Panc1 (cell line): Measurements from ENCODE around the gene ABI1. TPM values are rescaled to one million over a fixed set of nuclear protein-coding genes. Genes with fewer than 3 reads are reported as not detected.

ENCODE experiments used
- ATAC-seq: fragments of 200-7000 bp; cut with Tn5 transposase; 2 replicates; pipeline ENCODE4 v1.9.1; 2020; ENCODE audit warnings: mild to moderate bottlenecking, moderate library complexity
- BruUV-seq: library from RNA; stranded (reverse); fragments of 400-500 nt; replicated peaks from 2 replicates; lab custom pipeline; 2021; lab: Mats Ljungman, UMichigan
- CTCF ChIA-PET: fragments of 300-600 bp; sonication (Branson Sonifier 250); formaldehyde crosslinking; loops from one replicate; lab custom pipeline; 2022; ENCODE audit warnings: antibody characterized with exemption; lab: Charles Lee
- POLR2A ChIA-PET: fragments of 300-600 bp; sonication (Branson Sonifier 250); formaldehyde crosslinking; loops from one replicate; lab custom pipeline; 2022; ENCODE audit warnings: antibody characterized with exemption; lab: Charles Lee
- DNase-seq: peaks from one replicate; pipeline ENCODE4 v3.0.0-alpha.2; 2010; ENCODE audit warnings: low read depth, low spot score
- H3K27ac ChIP-seq: 2 replicates; pipeline ENCODE4 v1.5.1; 2011; ENCODE audit warnings: mild to moderate bottlenecking, low read length, inconsistent platforms
- H3K27me3 ChIP-seq: fragments of 200-500 bp; sonication (Bioruptor generic); 2 replicates; pipeline ENCODE4 v1.6.0; 2014; ENCODE audit warnings: low read length, inconsistent platforms; ENCODE audit not compliant: control insufficient read depth, insufficient read depth
- H3K36me3 ChIP-seq: fragments of 200-500 bp; sonication (Bioruptor generic); 2 replicates; pipeline ENCODE4 v1.5.1; 2014; ENCODE audit warnings: inconsistent platforms, mild to moderate bottlenecking, low read length, moderate library complexity; ENCODE audit not compliant: control insufficient read depth, insufficient read depth
- H3K4me1 ChIP-seq: 2 replicates; pipeline ENCODE4 v1.5.1; 2011; ENCODE audit warnings: inconsistent platforms, mild to moderate bottlenecking, low read length, moderate library complexity; ENCODE audit not compliant: control insufficient read depth, insufficient read depth
- H3K4me3 ChIP-seq, 2 experiments: 2 replicates each; pipeline ENCODE4 v1.5.1; 2011 to 2012; ENCODE audit warnings: low read depth in 2 of 2, low read length in 2 of 2, mild to moderate bottlenecking in 2 of 2, inconsistent platforms in 1 of 2, moderate library complexity in 1 of 2
- H3K9me3 ChIP-seq: fragments of 200-500 bp; sonication (Bioruptor generic); 2 replicates; pipeline ENCODE4 v1.5.1; 2014; ENCODE audit warnings: low read depth, mild to moderate bottlenecking, inconsistent platforms, low read length, moderate library complexity; ENCODE audit not compliant: control insufficient read depth, insufficient read depth
- POLR2AphosphoS5 ChIP-seq: IDR thresholded peaks from 2 replicates; pipeline ENCODE4 v1.6.1; 2012; ENCODE audit warnings: mild to moderate bottlenecking, low read depth, low read length, moderate library complexity
- SIN3A ChIP-seq: IDR thresholded peaks from 2 replicates; pipeline ENCODE4 v1.6.1; 2012; ENCODE audit warnings: low read depth, mild to moderate bottlenecking, low read length, moderate library complexity, borderline replicate concordance; ENCODE audit not compliant: insufficient read depth
- TCF7L2 ChIP-seq: IDR thresholded peaks from 2 replicates; pipeline ENCODE4 v1.6.1; 2011; ENCODE audit warnings: mild to moderate bottlenecking, low read depth, low read length, inconsistent platforms
- in situ Hi-C: cut with HindIII; loops from 2 replicates; pipeline ENCODE4 v1.10.0; 2016; ENCODE audit warnings: low sequenced_read_pairs, low pct_unique_long_range_greater_than_20kb
- intact Hi-C: fragments of 100-400 bp; cut with micrococcal nuclease; formaldehyde crosslinking; loops from one replicate; pipeline ENCODE4 v1.10.0; 2022; ENCODE audit not compliant: unreplicated experiment
- total RNA-seq: library from RNA; stranded (reverse); gene quantifications from one replicate; pipeline ENCODE4 v1.2.1, GENCODE V29; 2021; ENCODE audit not compliant: unreplicated experiment
- TF ChIP-seq, protein P1 (sequence below), 2 experiments: IDR thresholded peaks; 2 replicates each; pipeline ENCODE4 v1.6.1; 2011 to 2012; ENCODE audit warnings: low read depth in 2 of 2, control low read depth in 1 of 2, low read length in 1 of 2, mild to moderate bottlenecking in 1 of 2, moderate library complexity in 1 of 2; ENCODE audit not compliant: insufficient read depth in 1 of 2
- TF ChIP-seq, protein P2 (sequence below): fragments of 450-650 bp; IDR thresholded peaks from 2 replicates; pipeline ENCODE4 v1.5.1; 2017; ENCODE audit warnings: mild to moderate bottlenecking

ABI1 gene
- total RNA-seq, 1 experiment from 2014 or later = 35.2 TPM

DNA sequence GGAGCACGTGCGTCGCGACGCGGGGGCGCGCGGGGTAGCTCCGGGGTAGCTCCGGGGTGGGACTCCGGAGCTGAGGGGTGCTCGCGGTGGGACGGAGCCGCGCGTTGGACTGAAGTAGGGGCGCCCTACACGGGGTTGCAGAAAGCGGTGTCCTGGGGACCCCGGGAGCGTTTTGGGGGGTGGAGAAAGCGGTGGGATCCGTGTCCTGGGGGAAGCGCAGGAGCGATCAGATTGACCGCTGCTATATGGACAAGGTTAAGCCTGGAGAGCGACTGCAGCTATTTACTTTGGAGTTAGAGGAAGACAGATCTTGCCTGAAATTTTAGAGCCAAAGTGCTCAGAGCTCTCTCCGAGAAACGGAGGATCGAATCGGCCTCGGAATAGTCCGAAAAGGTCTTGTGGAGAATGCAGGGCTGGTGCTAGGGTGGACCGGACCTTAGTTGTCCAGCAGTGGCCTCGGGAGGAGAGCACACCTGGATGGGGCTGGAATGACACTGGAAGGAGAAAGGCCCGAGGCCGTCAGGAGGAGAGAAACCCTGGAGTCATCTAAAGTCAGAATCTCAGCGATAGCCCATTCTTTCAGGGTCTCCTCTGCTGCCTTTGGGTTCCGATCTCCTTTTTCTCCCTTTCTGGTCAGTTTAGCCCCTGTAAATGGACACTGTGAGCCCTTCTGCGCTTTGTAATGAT, 162.7 kb downstream of the ABI1 start:
- TF ChIP-seq TCF7L2 (no peak), SIN3A (no peak)
- Histone ChIP-seq H3K27ac (peak overlapping the region; percentile 79), H3K36me3 (peaks cover 4% of the 10 kb centered on the region; the same call in 1 of the 2 replicates), H3K4me3 (peak overlapping the region; percentile 71 to 81), H3K9me3 (no peaks in the 10 kb centered on the region), H3K27me3 (no peaks in the 10 kb centered on the region), H3K4me1 (no peaks in the 10 kb centered on the region; the same call in 1 of the 2 replicates)
- ChIA-PET CTCF (no interaction called here), POLR2A (no interaction called here)
- DNase-seq (no peak), ATAC-seq (peak; percentile 10; the same call in 1 of the 2 replicates)
- BruUV-seq = TSS peak; percentile 78
- in situ Hi-C loops = no loop called here
- intact Hi-C loops = no loop called here

DNA sequence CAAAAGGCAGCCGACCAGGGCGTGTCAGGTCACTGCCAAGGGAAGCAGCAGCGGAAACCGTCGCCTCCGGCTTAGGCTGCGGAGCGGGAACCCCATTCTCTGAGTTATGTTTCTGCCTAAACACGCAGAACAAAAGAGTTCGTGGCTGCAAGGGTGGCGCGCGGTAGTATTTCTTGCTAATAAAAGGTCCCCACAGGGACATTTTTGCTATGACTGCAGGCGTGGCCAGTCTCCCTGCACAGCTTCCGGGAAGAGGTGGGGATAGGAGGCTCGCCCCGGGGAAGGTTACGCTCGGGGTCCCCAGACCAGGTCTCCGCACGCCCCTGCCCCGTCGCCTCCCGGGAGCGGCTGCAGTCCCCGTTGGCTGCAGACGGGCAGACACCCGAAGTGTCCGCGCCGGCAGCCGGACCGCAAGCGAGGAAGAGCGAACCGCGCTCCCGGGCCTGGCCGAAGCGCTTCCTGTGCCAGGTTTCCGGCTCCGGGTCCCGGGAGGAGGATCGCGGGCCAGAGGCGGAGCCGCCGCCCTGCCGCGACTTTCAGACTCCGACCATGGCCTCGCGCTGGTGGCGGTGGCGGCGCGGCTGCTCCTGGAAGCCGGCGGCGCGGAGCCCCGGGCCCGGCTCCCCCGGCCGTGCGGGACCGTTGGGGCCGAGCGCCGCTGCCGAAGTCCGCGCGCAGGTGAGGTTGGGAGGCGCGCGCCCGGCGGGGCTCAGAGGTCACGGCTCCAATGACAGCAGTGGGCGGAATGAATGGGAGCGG, 163.4 kb downstream of the ABI1 start, which contains the start of gene PDSS1:
TSS of gene PDSS1 (plus strand) at position 539 of the 759 bp plus-strand sequence. CDS start at position 550, 11 bp downstream.
- ChIA-PET CTCF (no interaction called here), POLR2A (no interaction called here)
- H3K36me3 ChIP-seq = peaks cover 4% of the 10 kb centered on the region; the same call in 1 of the 2 replicates
- ATAC-seq (peak; percentile 95), DNase-seq (no peak)
- in situ Hi-C loops (no loop called here), intact Hi-C loops (no loop called here)
- TF ChIP-seq POLR2AphosphoS5 = peak; percentile 68; the same call in 1 of the 2 replicates
- no peak for TF ChIP-seq TCF7L2
- peak; percentile 47; the same call in 1 of the 2 replicates for TF ChIP-seq SIN3A
- TF ChIP-seq, protein P1, sequence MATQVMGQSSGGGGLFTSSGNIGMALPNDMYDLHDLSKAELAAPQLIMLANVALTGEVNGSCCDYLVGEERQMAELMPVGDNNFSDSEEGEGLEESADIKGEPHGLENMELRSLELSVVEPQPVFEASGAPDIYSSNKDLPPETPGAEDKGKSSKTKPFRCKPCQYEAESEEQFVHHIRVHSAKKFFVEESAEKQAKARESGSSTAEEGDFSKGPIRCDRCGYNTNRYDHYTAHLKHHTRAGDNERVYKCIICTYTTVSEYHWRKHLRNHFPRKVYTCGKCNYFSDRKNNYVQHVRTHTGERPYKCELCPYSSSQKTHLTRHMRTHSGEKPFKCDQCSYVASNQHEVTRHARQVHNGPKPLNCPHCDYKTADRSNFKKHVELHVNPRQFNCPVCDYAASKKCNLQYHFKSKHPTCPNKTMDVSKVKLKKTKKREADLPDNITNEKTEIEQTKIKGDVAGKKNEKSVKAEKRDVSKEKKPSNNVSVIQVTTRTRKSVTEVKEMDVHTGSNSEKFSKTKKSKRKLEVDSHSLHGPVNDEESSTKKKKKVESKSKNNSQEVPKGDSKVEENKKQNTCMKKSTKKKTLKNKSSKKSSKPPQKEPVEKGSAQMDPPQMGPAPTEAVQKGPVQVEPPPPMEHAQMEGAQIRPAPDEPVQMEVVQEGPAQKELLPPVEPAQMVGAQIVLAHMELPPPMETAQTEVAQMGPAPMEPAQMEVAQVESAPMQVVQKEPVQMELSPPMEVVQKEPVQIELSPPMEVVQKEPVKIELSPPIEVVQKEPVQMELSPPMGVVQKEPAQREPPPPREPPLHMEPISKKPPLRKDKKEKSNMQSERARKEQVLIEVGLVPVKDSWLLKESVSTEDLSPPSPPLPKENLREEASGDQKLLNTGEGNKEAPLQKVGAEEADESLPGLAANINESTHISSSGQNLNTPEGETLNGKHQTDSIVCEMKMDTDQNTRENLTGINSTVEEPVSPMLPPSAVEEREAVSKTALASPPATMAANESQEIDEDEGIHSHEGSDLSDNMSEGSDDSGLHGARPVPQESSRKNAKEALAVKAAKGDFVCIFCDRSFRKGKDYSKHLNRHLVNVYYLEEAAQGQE (IDR thresholded peaks at IDR 0.05; ENCODE audit: insufficient read depth in 1 of 2, low read depth in 2 of 2, low read length in 1 of 2) = no peak
- TF ChIP-seq, protein P2, sequence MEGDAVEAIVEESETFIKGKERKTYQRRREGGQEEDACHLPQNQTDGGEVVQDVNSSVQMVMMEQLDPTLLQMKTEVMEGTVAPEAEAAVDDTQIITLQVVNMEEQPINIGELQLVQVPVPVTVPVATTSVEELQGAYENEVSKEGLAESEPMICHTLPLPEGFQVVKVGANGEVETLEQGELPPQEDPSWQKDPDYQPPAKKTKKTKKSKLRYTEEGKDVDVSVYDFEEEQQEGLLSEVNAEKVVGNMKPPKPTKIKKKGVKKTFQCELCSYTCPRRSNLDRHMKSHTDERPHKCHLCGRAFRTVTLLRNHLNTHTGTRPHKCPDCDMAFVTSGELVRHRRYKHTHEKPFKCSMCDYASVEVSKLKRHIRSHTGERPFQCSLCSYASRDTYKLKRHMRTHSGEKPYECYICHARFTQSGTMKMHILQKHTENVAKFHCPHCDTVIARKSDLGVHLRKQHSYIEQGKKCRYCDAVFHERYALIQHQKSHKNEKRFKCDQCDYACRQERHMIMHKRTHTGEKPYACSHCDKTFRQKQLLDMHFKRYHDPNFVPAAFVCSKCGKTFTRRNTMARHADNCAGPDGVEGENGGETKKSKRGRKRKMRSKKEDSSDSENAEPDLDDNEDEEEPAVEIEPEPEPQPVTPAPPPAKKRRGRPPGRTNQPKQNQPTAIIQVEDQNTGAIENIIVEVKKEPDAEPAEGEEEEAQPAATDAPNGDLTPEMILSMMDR = no peak
- H3K9me3 ChIP-seq = no peaks in the 10 kb centered on the region
- peak within 1 kb of the TSS; percentile 86 for H3K27ac ChIP-seq
- peak within 1 kb of the TSS; percentile 71 to 81 for H3K4me3 ChIP-seq
- H3K27me3 ChIP-seq = no peaks in the 10 kb centered on the region
- H3K4me1 ChIP-seq = no peaks in the 10 kb centered on the region; the same call in 1 of the 2 replicates
- BruUV-seq = no TSS peak
